Renal pelvis (tissue), 4 donors: ENCODE data around the gene KCTD5. TPM values are rescaled to one million over a fixed set of nuclear protein-coding genes. Genes with fewer than 3 reads are reported as not detected.
A peak's percentile ranks its signal among the peaks of the same experiment; 100 is the strongest.
"Not testable (repeated sequence)": the region's sequence is repeated elsewhere in the genome, so short reads cannot be mapped to it uniquely, and the experiment has no call there.

Source experiments
- DNase-seq: peaks from one replicate; pipeline ENCODE4 v3.0.0-alpha.2; 2013
- polyA plus RNA-seq, 3 donors: library from polyadenylated mRNA; unstranded; fragments of 120-200 nt; gene quantifications; one replicate each; pipeline ENCODE4 v1.2.1, GENCODE V29; 2013; ENCODE audit not compliant: insufficient read length in 3 of 3

Gene KCTD5
- polyA plus RNA-seq, 3 donors: 19.7 to 25.3 (median 23.4) TPM

- not testable (repeated sequence) for DNase-seq
Measured at GRCh38 chr16:2669587-2669986, 12.7 kb upstream of the KCTD5 start.

- DNase-seq: not testable (repeated sequence)
Measured at GRCh38 chr16:2670017-2670416, 12.3 kb upstream of the KCTD5 start.

GRCh38 chr16:2671193-2671592 lies 11.1 kb upstream of the KCTD5 start:
- DNase-seq: not testable (repeated sequence)

- no peak for DNase-seq
Measured at GRCh38 chr16:2671741-2672140, 10.6 kb upstream of the KCTD5 start.

- DNase-seq: peak; percentile 96
Measured at GRCh38 chr16:2673066-2673999, 9.0 kb upstream of the KCTD5 start.

- DNase-seq: no peak
Measured at GRCh38 chr16:2675021-2675420, 7.3 kb upstream of the KCTD5 start.

GRCh38 chr16:2675714-2676113 lies 6.6 kb upstream of the KCTD5 start:
- no peak for DNase-seq

- not testable (repeated sequence) for DNase-seq
Measured at GRCh38 chr16:2676937-2677336, 5.4 kb upstream of the KCTD5 start.

GRCh38 chr16:2678206-2678965 lies 3.9 kb upstream of the KCTD5 start:
- not testable (repeated sequence) for DNase-seq

GRCh38 chr16:2679902-2680301 lies 2.4 kb upstream of the KCTD5 start:
- not testable (repeated sequence) for DNase-seq

GRCh38 chr16:2680360-2680759 lies 2.0 kb upstream of the KCTD5 start:
- DNase-seq: not testable (repeated sequence)

- DNase-seq: not testable (repeated sequence)
Measured at GRCh38 chr16:2683041-2683440, 718 bp downstream of the KCTD5 start.

- DNase-seq: not testable (repeated sequence)
Measured at GRCh38 chr16:2686075-2686474, 3.8 kb downstream of the KCTD5 start.

- DNase-seq: no peak
Measured at GRCh38 chr16:2686912-2687507, 4.7 kb downstream of the KCTD5 start.

- DNase-seq: no peak
Measured at GRCh38 chr16:2687531-2688308, 5.4 kb downstream of the KCTD5 start.

GRCh38 chr16:2689422-2689821 lies 7.1 kb downstream of the KCTD5 start:
- DNase-seq: not testable (repeated sequence)

GRCh38 chr16:2689968-2690801 lies 7.9 kb downstream of the KCTD5 start:
- no peak for DNase-seq

- DNase-seq: no peak
Measured at GRCh38 chr16:2690852-2691251, 8.5 kb downstream of the KCTD5 start.

GRCh38 chr16:2691491-2692248 lies 9.3 kb downstream of the KCTD5 start:
- DNase-seq: no peak
